Endodermal cell (in vitro differentiated cells): ENCODE results near the gene NPTX1. TPM values are rescaled to one million over a fixed set of nuclear protein-coding genes. Genes with fewer than 3 reads are reported as not detected.

ENCODE experiments used
- DNase-seq: peaks from one replicate; pipeline ENCODE4 v3.0.0-alpha.2; 2017
- H3K27ac ChIP-seq: 2 replicates; pipeline ENCODE4 v1.5.1; 2013; ENCODE audit warnings: mild to moderate bottlenecking, low read depth, low read length, moderate library complexity
- H3K27me3 ChIP-seq: 2 replicates; pipeline ENCODE4 v1.6.1; 2013; ENCODE audit warnings: mild to moderate bottlenecking, low read length, moderate library complexity; ENCODE audit not compliant: insufficient read depth, control insufficient read depth, poor library complexity, severe bottlenecking
- H3K36me3 ChIP-seq: 2 replicates; pipeline ENCODE4 v1.7.0; 2013; ENCODE audit warnings: mild to moderate bottlenecking, low read length, moderate library complexity; ENCODE audit not compliant: control insufficient read depth, insufficient read depth
- H3K4me1 ChIP-seq: one replicate; pipeline ENCODE4 v1.7.0; 2013; ENCODE audit warnings: low read length; ENCODE audit not compliant: control insufficient read depth, insufficient read depth
- H3K4me3 ChIP-seq: 2 replicates; pipeline ENCODE4 v1.5.1; 2013; ENCODE audit warnings: mild to moderate bottlenecking, low read length, moderate library complexity
- H3K9ac ChIP-seq: 2 replicates; pipeline ENCODE4 v1.6.1; 2013; ENCODE audit warnings: mild to moderate bottlenecking, low read length, moderate library complexity; ENCODE audit not compliant: poor library complexity, severe bottlenecking; ENCODE audit errors: extremely low read depth
- H3K9me3 ChIP-seq: 2 replicates; pipeline ENCODE4 v1.6.1; 2013; ENCODE audit warnings: mild to moderate bottlenecking, low read length, moderate library complexity; ENCODE audit not compliant: control insufficient read depth
- H3K27ac Mint-ChIP-seq: 2 replicates; pipeline ENCODE4 v1.8.0; 2020; ENCODE audit warnings: mixed read lengths
- H3K27me3 Mint-ChIP-seq: 2 replicates; pipeline ENCODE4 v1.8.0; 2021; ENCODE audit warnings: mild to moderate bottlenecking, mixed read lengths; ENCODE audit not compliant: insufficient read depth
- H3K36me3 Mint-ChIP-seq: 2 replicates; pipeline ENCODE4 v1.8.0; 2020; ENCODE audit warnings: low read depth, mixed read lengths
- H3K4me1 Mint-ChIP-seq: 2 replicates; pipeline ENCODE4 v1.8.0; 2020; ENCODE audit warnings: mixed read lengths
- H3K4me3 Mint-ChIP-seq: 2 replicates; pipeline ENCODE4 v1.8.0; 2020; ENCODE audit warnings: mild to moderate bottlenecking, moderate library complexity, mixed read lengths
- H3K9me3 Mint-ChIP-seq: 2 replicates; pipeline ENCODE4 v1.8.0; 2020; ENCODE audit warnings: mild to moderate bottlenecking, mixed read lengths
- CTCF ChIP-seq: fragments of 200-600 bp; sonication (generic); conservative IDR thresholded peaks from 2 replicates; pipeline ENCODE4 v1.5.0; 2021; ENCODE audit warnings: antibody characterized with exemption, mild to moderate bottlenecking
- WGBS, 2 experiments: methylation state at CpG; one replicate each; pipeline versions ENCODE4 v1.1.5 to v1.1.7; 2013; ENCODE audit warnings: missing lambda C conversion rate in 2 of 2, mixed read lengths in 1 of 2; ENCODE audit not compliant: insufficient coverage in 1 of 2, insufficient read length in 1 of 2; 5-methylcytosine and 5-hydroxymethylcytosine counted together
- total RNA-seq, 2 donors: library from RNA; stranded (reverse); fragmentation: NEBNext Ultra II Directional in 1 of 2; extraction: Animal tissue kit (Norgen Biotek cat#: 25700) in 1 of 2; gene quantifications; 2 replicates in 1 of 2; 3 replicates in 1 of 2; pipeline ENCODE4 v1.2.1, GENCODE V29; 2021

The NPTX1 gene
- total RNA-seq, 2 donors from 2014 or later = 0.24 to 2.3 TPM

GRCh38 chr17:80441133-80441578 is 35.3 kb downstream of the NPTX1 start:
- no peak overlapping the region for H3K9ac ChIP-seq
- DNase-seq = peak; percentile 98
- no peak overlapping the region for H3K4me3 Mint-ChIP-seq
- H3K27ac ChIP-seq = no peak overlapping the region
- TF ChIP-seq CTCF = peak; percentile 56
- 16 to 22% methylated on average over 6 to 14 of the region's 14 CpGs for WGBS, 2 experiments
- no peaks in the 10 kb centered on the region for H3K9me3 ChIP-seq
- no peaks in the 10 kb centered on the region for H3K36me3 ChIP-seq
- no peak overlapping the region for H3K27ac Mint-ChIP-seq
- no peak overlapping the region for H3K4me3 ChIP-seq
- H3K36me3 Mint-ChIP-seq = no peaks in the 10 kb centered on the region
- H3K27me3 Mint-ChIP-seq = peaks cover 17% of the 10 kb centered on the region
- H3K9me3 Mint-ChIP-seq = no peaks in the 10 kb centered on the region
- H3K4me1 ChIP-seq = no peaks in the 10 kb centered on the region
- peaks cover 32% of the 10 kb centered on the region for H3K27me3 ChIP-seq
- H3K4me1 Mint-ChIP-seq = no peaks in the 10 kb centered on the region

- WGBS, 2 experiments = 83 to 89% methylated on average over 5 to 9 of the region's 9 CpGs
- peaks cover 18% of the 10 kb centered on the region for H3K27me3 Mint-ChIP-seq
- H3K4me1 Mint-ChIP-seq = no peaks in the 10 kb centered on the region
Measured at GRCh38 chr17:80439499-80439898, 36.9 kb downstream of the NPTX1 start.

GRCh38 chr17:80438806-80439205 is 37.6 kb downstream of the NPTX1 start:
- no peaks in the 10 kb centered on the region for H3K4me1 Mint-ChIP-seq
- no peak overlapping the region for H3K4me3 ChIP-seq
- 88 to 92% methylated on average over 4 to 5 of the region's 5 CpGs for WGBS, 2 experiments
- no peak overlapping the region for H3K27ac ChIP-seq
- no peaks in the 10 kb centered on the region for H3K9me3 Mint-ChIP-seq
- no peak for DNase-seq
- no peak overlapping the region for H3K9ac ChIP-seq
- H3K36me3 ChIP-seq = no peaks in the 10 kb centered on the region
- TF ChIP-seq CTCF = no peak
- no peaks in the 10 kb centered on the region for H3K36me3 Mint-ChIP-seq
- H3K4me3 Mint-ChIP-seq = no peak overlapping the region
- H3K9me3 ChIP-seq = no peaks in the 10 kb centered on the region
- H3K4me1 ChIP-seq = no peaks in the 10 kb centered on the region
- peaks cover 17% of the 10 kb centered on the region for H3K27me3 Mint-ChIP-seq
- H3K27ac Mint-ChIP-seq = no peak overlapping the region
- peaks cover 23% of the 10 kb centered on the region for H3K27me3 ChIP-seq

More at GRCh38 chr17:80439499-80439898, 36.9 kb downstream of the NPTX1 start:
- Mint-ChIP-seq H3K9me3 (no peaks in the 10 kb centered on the region), H3K27ac (no peak overlapping the region), H3K4me3 (no peak overlapping the region), H3K36me3 (no peaks in the 10 kb centered on the region)
- Histone ChIP-seq H3K36me3 (no peaks in the 10 kb centered on the region), H3K27me3 (peaks cover 28% of the 10 kb centered on the region), H3K9ac (no peak overlapping the region), H3K4me3 (no peak overlapping the region), H3K9me3 (no peaks in the 10 kb centered on the region), H3K4me1 (no peaks in the 10 kb centered on the region), H3K27ac (no peak overlapping the region)
- DNase-seq = no peak
- no peak for TF ChIP-seq CTCF
